HCT116 (cell line): ENCODE data around the gene EVI5L.

Source experiments
- CTCF ChIP-seq, 3 experiments: fragments of 200-600 bp in 1 of 3; sonication (generic) in 1 of 3; IDR thresholded peaks in 2 of 3; conservative IDR thresholded peaks in 1 of 3; 2 replicates each; pipeline ENCODE4 v1.5.1; 2012 to 2017; ENCODE audit warnings: low read depth in 2 of 3, low read length in 2 of 3, antibody characterized with exemption in 1 of 3, borderline replicate concordance in 1 of 3, control low read depth in 1 of 3, mild to moderate bottlenecking in 1 of 3, mixed read lengths in 1 of 3, mixed run types in 1 of 3, moderate library complexity in 1 of 3; ENCODE audit not compliant: insufficient read depth in 1 of 3
- EGR1 ChIP-seq: IDR thresholded peaks from 2 replicates; pipeline ENCODE4 v1.6.1; 2012; ENCODE audit warnings: low read depth
- ELF1 ChIP-seq: IDR thresholded peaks from 2 replicates; pipeline ENCODE4 v1.6.1; 2012; ENCODE audit warnings: low read depth, borderline replicate concordance
- EZH2 ChIP-seq: fragments of 200-600 bp; sonication (generic); IDR thresholded peaks from 2 replicates; pipeline ENCODE4 v1.6.1; 2017; ENCODE audit warnings: antibody characterized with exemption, mixed run types
- EZH2phosphoT487 ChIP-seq: fragments of 200-600 bp; IDR thresholded peaks from 2 replicates; pipeline ENCODE4 v1.6.1; 2018; ENCODE audit warnings: antibody characterized with exemption, borderline replicate concordance
- POLR2A ChIP-seq: IDR thresholded peaks from 2 replicates; pipeline ENCODE4 v1.7.0; 2011; ENCODE audit warnings: borderline replicate concordance; ENCODE audit not compliant: insufficient read depth, insufficient read length; ENCODE audit errors: extremely low read depth
- POLR2AphosphoS5 ChIP-seq: IDR thresholded peaks from 2 replicates; pipeline ENCODE4 v1.6.1; 2011; ENCODE audit warnings: mild to moderate bottlenecking, low read depth, low read length, moderate library complexity
- ZFX ChIP-seq: fragments of 450-650 bp; IDR thresholded peaks from 2 replicates; pipeline ENCODE4 v1.6.1; 2017
- ZNF274 ChIP-seq: fragments of 200-500 bp; sonication (Bioruptor generic); IDR thresholded peaks from 2 replicates; pipeline ENCODE4 v1.6.1; 2014; ENCODE audit warnings: mild to moderate bottlenecking, low read depth, low read length, inconsistent platforms
- TF ChIP-seq, protein P1 (sequence below): IDR thresholded peaks from 2 replicates; pipeline ENCODE4 v1.6.1; 2012; ENCODE audit warnings: low read depth

DNA sequence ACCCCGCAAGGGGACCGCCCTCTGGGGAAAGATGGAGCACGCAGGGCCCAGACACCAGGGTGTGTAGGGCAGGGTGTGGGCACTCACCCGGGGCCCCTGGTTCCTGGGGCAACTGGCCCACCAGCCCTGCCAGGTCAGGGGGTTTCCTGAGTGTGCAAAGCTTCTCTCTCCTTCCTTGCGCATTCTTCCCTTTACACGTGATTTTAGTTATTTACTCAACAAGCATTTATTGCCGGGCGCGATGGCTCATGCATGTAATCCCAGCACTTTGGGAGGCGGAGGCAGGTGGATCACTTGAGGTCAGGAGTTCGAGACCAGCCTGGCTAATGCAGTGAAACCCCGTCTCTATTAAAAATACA lies 23.7 kb downstream of the EVI5L start:
- TF ChIP-seq POLR2A = no peak
- no peak for TF ChIP-seq CTCF (IDR thresholded peaks at IDR 0.05 in 2 of 3, conservative IDR thresholded peaks at IDR 0.05 in 1 of 3; ENCODE audit: borderline replicate concordance in 1 of 3, insufficient read depth in 1 of 3, low read depth in 2 of 3, low read length in 2 of 3)
- TF ChIP-seq ZFX = no peak
- TF ChIP-seq POLR2AphosphoS5 = no peak
- no peak for TF ChIP-seq EZH2phosphoT487
- TF ChIP-seq ZNF274 = no peak
- TF ChIP-seq EGR1 = no peak
- TF ChIP-seq, protein P1, sequence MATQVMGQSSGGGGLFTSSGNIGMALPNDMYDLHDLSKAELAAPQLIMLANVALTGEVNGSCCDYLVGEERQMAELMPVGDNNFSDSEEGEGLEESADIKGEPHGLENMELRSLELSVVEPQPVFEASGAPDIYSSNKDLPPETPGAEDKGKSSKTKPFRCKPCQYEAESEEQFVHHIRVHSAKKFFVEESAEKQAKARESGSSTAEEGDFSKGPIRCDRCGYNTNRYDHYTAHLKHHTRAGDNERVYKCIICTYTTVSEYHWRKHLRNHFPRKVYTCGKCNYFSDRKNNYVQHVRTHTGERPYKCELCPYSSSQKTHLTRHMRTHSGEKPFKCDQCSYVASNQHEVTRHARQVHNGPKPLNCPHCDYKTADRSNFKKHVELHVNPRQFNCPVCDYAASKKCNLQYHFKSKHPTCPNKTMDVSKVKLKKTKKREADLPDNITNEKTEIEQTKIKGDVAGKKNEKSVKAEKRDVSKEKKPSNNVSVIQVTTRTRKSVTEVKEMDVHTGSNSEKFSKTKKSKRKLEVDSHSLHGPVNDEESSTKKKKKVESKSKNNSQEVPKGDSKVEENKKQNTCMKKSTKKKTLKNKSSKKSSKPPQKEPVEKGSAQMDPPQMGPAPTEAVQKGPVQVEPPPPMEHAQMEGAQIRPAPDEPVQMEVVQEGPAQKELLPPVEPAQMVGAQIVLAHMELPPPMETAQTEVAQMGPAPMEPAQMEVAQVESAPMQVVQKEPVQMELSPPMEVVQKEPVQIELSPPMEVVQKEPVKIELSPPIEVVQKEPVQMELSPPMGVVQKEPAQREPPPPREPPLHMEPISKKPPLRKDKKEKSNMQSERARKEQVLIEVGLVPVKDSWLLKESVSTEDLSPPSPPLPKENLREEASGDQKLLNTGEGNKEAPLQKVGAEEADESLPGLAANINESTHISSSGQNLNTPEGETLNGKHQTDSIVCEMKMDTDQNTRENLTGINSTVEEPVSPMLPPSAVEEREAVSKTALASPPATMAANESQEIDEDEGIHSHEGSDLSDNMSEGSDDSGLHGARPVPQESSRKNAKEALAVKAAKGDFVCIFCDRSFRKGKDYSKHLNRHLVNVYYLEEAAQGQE = no peak
- TF ChIP-seq EZH2 = no peak
- no peak for TF ChIP-seq ELF1
